Upper lobe of left lung (tissue), 4 donors: ENCODE measurements around the gene LTBP1.

ENCODE experiments used
- POLR2A ChIP-seq, 4 donors: fragments of 450-650 bp; IDR thresholded peaks; one replicate each; pipeline ENCODE4 v1.5.1; 2016 to 2017; ENCODE audit warnings: antibody characterized with exemption in 4 of 4, mild to moderate bottlenecking in 2 of 4
- TF ChIP-seq, protein P1 (sequence below), 6 experiments: fragments of 450-650 bp in 4 of 6; fragments of 200-600 bp in 2 of 6; sonication (generic) in 2 of 6; IDR thresholded peaks; one replicate each; pipeline ENCODE4 v1.5.1; 2016 to 2019; ENCODE audit warnings: antibody characterized with exemption in 6 of 6

GRCh38 chr2:33077844-33078243 is 131.1 kb downstream of the LTBP1 start:
- TF ChIP-seq, protein P1, sequence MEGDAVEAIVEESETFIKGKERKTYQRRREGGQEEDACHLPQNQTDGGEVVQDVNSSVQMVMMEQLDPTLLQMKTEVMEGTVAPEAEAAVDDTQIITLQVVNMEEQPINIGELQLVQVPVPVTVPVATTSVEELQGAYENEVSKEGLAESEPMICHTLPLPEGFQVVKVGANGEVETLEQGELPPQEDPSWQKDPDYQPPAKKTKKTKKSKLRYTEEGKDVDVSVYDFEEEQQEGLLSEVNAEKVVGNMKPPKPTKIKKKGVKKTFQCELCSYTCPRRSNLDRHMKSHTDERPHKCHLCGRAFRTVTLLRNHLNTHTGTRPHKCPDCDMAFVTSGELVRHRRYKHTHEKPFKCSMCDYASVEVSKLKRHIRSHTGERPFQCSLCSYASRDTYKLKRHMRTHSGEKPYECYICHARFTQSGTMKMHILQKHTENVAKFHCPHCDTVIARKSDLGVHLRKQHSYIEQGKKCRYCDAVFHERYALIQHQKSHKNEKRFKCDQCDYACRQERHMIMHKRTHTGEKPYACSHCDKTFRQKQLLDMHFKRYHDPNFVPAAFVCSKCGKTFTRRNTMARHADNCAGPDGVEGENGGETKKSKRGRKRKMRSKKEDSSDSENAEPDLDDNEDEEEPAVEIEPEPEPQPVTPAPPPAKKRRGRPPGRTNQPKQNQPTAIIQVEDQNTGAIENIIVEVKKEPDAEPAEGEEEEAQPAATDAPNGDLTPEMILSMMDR (IDR thresholded peaks at IDR 0.05) = no peak
- no peak for TF ChIP-seq POLR2A (IDR thresholded peaks at IDR 0.05)
